Prostate gland (tissue), 2 donors: ENCODE results near the gene ITPR2. TPM values are rescaled to one million over a fixed set of nuclear protein-coding genes. Genes with fewer than 3 reads are reported as not detected.

ENCODE experiments used
- DNase-seq: peaks from one replicate; pipeline ENCODE4 v3.0.0-alpha.2; 2019; ENCODE audit warnings: low spot score
- H3K27ac ChIP-seq, 2 donors: fragments of 200-600 bp; sonication (generic); 2 replicates each; pipeline ENCODE4 v1.5.1; 2017 to 2019
- H3K27me3 ChIP-seq: fragments of 200-600 bp; sonication (generic); replicated peaks from 2 replicates; pipeline ENCODE4 v1.5.1; 2019; ENCODE audit not compliant: insufficient read depth
- H3K36me3 ChIP-seq, 2 donors: fragments of 200-600 bp; sonication (generic); 1 replicate in 1 of 2; 2 replicates in 1 of 2; pipeline versions ENCODE4 v1.5.1 to v1.8.1; 2017 to 2019
- H3K4me1 ChIP-seq: fragments of 200-600 bp; sonication (generic); replicated peaks from 2 replicates; pipeline ENCODE4 v1.5.1; 2019
- H3K4me3 ChIP-seq, 2 donors: fragments of 200-600 bp; sonication (generic); 2 replicates each; pipeline ENCODE4 v1.5.1; 2017 to 2019
- H3K9me3 ChIP-seq: fragments of 200-600 bp; sonication (generic); 2 replicates; pipeline ENCODE4 v1.5.1; 2017
- CTCF ChIP-seq, 4 experiments: fragments of 200-600 bp in 2 of 4; fragments of 450-650 bp in 2 of 4; sonication (generic) in 2 of 4; IDR thresholded peaks; 1 replicate in 3 of 4; 2 replicates in 1 of 4; pipeline ENCODE4 v1.5.1; 2016 to 2019; ENCODE audit warnings: antibody characterized with exemption in 4 of 4, mild to moderate bottlenecking in 2 of 4, moderate library complexity in 2 of 4
- POLR2A ChIP-seq: fragments of 450-650 bp; IDR thresholded peaks from one replicate; pipeline ENCODE4 v1.6.1; 2016; ENCODE audit warnings: antibody characterized with exemption, mild to moderate bottlenecking
- POLR2AphosphoS5 ChIP-seq: sonication (generic); formaldehyde crosslinking; IDR thresholded peaks from one replicate; pipeline ENCODE4 v1.6.1; 2017; ENCODE audit warnings: antibody characterized with exemption
- WGBS: methylation state at CpG from one replicate; pipeline ENCODE4 v1.1.5; 2018; 5-methylcytosine and 5-hydroxymethylcytosine counted together
- intact Hi-C: fragments of 100-400 bp; cut with DNase I; formaldehyde crosslinking; loops from one replicate; pipeline ENCODE4 v1.14.2; 2022
- total RNA-seq, 2 donors: library from RNA; depleted of rRNA; stranded (reverse); fragments of >200 nt; gene quantifications; one replicate each; pipeline ENCODE4 v1.1.0, GENCODE V29; 2016

Gene ITPR2
- total RNA-seq, 2 donors from 2014 or later: 30.0 to 44.4 TPM

- no peak for TF ChIP-seq POLR2A
- no peak for TF ChIP-seq POLR2AphosphoS5
- TF ChIP-seq CTCF (IDR thresholded peaks at IDR 0.05): peak in 1 of 4 experiments; percentile 39
- WGBS: 45% methylated on average over 6 of the region's 6 CpGs
- H3K27me3 ChIP-seq: no peaks in the 10 kb centered on the region
- intact Hi-C loops: no loop called here
- H3K36me3 ChIP-seq: no peaks in the 10 kb centered on the region
- no peak overlapping the region for H3K4me3 ChIP-seq
- H3K9me3 ChIP-seq: no peaks in the 10 kb centered on the region
- H3K4me1 ChIP-seq: no peaks in the 10 kb centered on the region
- H3K27ac ChIP-seq: no peak overlapping the region
- DNase-seq: no peak
Measured at GRCh38 chr12:26298785-26299621, 534.0 kb downstream of the ITPR2 start.

- Histone ChIP-seq H3K4me3 (no peak overlapping the region), H3K36me3 (no peaks in the 10 kb centered on the region), H3K27me3 (no peaks in the 10 kb centered on the region), H3K9me3 (no peaks in the 10 kb centered on the region), H3K27ac (no peak overlapping the region), H3K4me1 (no peaks in the 10 kb centered on the region)
- TF ChIP-seq CTCF (IDR thresholded peaks at IDR 0.05): no peak
- intact Hi-C loops: no loop called here
- no peak for DNase-seq
- WGBS: 83% methylated on average over 8 of the region's 8 CpGs
Measured at GRCh38 chr12:26297396-26298070, 535.5 kb downstream of the ITPR2 start.

GRCh38 chr12:26295001-26295400, 538.0 kb downstream of the ITPR2 start:
- Histone ChIP-seq H3K9me3 (no peaks in the 10 kb centered on the region), H3K36me3 (no peaks in the 10 kb centered on the region), H3K27ac (no peak overlapping the region), H3K4me1 (no peaks in the 10 kb centered on the region), H3K4me3 (no peak overlapping the region), H3K27me3 (no peaks in the 10 kb centered on the region)
- TF ChIP-seq CTCF (IDR thresholded peaks at IDR 0.05) (no peak), POLR2A (no peak), POLR2AphosphoS5 (no peak)
- intact Hi-C loops: no loop called here
- WGBS: 76% methylated on average over 4 of the region's 4 CpGs
- no peak for DNase-seq

- Histone ChIP-seq H3K27ac (no peak overlapping the region), H3K27me3 (no peaks in the 10 kb centered on the region), H3K4me1 (no peaks in the 10 kb centered on the region), H3K36me3 (no peaks in the 10 kb centered on the region), H3K4me3 (no peak overlapping the region), H3K9me3 (no peaks in the 10 kb centered on the region)
- intact Hi-C loops: no loop called here
- WGBS: 43% methylated on average over 2 of the region's 2 CpGs
- DNase-seq: no peak
- TF ChIP-seq CTCF (IDR thresholded peaks at IDR 0.05) (no peak), POLR2A (no peak), POLR2AphosphoS5 (no peak)
Measured at GRCh38 chr12:26293612-26294011, 539.4 kb downstream of the ITPR2 start.
